NCI-H2081 treated with DMSO at 0.1 percent for 48 hours (cell line): ENCODE results near the gene TRIM37.
"Not testable (repeated sequence)": the region's sequence is repeated elsewhere in the genome, so short reads cannot be mapped to it uniquely, and the experiment has no call there.

Experiments used
- DNase-seq: peaks from one replicate; lab custom pipeline; 2025; lab: John Stamatoyannopoulos, UW

TRIM37 gene

DNA sequence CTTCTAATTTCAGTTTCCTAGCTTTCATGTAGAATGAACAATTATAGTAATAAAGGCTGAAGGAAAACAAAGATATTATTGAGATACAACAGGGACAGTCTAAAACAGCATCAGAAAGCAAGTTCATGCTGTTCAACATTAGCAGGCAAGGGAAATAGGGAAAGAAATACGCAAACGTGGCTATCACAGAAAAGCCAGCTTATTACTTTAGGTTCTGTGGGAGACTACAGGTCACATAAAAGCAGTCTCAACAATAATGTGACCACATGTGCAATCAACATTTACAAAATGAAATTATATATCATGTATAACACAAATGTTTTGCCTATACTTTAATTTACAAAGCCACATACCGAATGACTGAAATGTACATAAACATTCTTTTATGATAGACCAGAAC, 4.9 kb upstream of the TRIM37 start:
- no peak for DNase-seq

DNA sequence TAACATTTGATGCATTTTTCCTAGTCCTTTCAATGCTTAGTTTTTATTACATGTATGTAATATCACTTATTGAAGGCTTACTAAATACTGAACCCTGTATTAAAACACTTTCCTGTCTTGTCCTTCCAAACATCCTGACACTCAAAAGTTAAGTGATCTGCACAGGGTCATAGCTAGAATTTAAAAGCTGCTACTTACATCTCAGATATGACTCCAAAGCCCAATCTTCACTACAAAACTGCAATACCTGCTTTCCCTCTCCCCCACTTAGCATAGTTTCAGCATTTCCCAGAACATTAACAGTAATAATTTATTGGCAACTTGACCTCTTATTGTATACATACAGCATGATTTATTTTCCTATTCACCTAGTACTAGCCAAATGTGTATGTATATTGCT, 4.3 kb upstream of the TRIM37 start:
- no peak for DNase-seq

DNA sequence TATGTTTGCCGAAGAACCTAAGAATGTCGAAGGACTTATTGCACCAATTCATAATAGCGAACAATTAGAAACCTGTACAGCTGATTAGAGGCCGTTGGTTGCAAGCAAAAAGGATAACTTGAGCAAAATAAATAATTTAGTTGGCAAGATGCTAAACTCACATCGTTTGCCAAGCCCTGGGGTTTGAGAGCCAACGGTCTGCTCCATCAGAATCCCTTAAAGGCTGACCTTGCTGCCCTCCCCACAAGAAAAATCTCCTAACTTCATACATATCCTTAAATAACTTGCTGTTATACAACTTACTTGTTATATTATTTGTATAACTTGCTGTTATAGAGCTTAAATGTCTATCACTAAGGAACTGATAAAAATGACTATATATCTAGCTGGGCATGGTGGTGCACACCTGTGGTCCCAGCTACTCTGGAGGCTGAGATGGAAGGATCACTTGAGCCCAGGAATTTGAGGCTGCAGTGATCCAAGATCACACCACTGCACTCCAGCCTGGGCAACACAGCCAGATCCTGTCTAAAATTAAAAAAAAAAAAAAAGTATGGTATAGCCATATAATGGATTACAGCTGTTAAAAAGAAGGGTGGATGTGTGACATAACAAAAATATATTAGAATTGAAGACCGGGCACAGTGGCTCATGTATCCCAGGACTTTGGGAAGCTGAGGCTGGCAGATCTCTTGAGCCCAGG, 1.9 kb upstream of the TRIM37 start:
- no peak for DNase-seq

DNA sequence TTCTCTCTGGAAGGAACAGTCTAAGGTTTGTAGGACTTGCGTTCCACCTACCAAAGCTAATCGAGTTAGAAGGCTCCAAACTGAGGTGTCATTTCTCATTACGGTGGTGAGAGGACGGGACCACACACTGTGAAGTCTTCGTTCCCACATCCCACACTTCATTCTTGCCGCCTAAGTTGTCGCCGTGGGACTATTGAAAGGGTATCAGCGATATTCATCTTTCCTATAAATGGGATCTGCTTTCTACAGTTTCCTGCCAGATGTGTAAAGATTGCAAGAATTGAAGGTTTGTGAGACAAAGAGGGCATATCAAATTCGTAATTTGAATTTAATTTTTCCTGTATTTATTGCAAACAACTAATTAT, 608 bp upstream of the TRIM37 start:
- no peak for DNase-seq

GRCh38 chr17:59105852-59106462, 723 bp downstream of the TRIM37 start:
- no peak for DNase-seq

GRCh38 chr17:59101178-59101577, 5.5 kb downstream of the TRIM37 start:
- DNase-seq: no peak

DNA sequence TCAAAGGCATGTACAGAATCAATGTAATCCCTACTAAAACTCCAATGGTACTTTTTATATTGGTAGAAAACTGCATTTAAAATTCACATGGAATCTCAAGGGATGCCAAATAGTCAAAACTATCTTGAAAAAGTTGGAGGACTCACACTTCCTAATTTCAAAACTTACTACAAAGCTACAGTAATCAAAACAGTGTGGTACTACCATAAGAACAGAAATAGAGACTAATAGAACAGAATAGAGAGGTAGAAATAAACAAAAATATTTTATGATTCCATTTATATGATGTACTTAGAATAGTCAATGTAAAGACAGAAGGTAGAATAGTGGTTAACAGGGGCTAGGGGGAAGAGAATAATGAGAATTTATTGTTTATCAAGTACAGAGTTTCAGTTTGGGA, 8.8 kb downstream of the TRIM37 start:
- DNase-seq: no peak

- DNase-seq: no peak
Observed at GRCh38 chr17:59094861-59095530, 11.7 kb downstream of the TRIM37 start.

DNA sequence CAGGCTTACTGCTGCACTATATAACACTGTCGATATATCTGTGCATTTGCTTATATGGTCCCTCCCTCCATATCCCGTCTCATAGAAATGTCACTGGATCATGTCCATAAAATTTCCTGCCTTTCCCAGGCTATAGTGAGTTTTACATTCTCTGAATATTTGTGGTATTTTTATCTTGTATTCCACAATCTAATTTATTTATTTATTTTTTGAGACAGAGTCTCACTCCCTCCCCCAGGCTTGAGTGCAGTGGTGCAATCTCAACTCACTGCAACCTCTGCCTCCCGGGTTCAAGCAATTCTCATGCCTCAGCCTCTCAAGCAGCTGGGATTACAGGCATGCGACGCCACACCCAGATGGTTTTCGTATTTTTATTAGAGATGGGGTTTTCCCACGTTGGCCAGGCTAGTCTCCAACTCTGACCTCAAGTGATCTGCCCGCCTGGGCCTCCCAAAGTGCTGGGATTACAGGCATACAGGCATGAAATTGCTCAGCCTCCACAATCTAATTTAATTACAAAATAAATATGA, 12.9 kb downstream of the TRIM37 start:
- no peak for DNase-seq

GRCh38 chr17:59093145-59093701, 13.5 kb downstream of the TRIM37 start:
- no peak for DNase-seq

GRCh38 chr17:59090593-59090992, 16.1 kb downstream of the TRIM37 start:
- not testable (repeated sequence) for DNase-seq

- DNase-seq: no peak
Observed at GRCh38 chr17:59084154-59084553, 22.5 kb downstream of the TRIM37 start.

DNA sequence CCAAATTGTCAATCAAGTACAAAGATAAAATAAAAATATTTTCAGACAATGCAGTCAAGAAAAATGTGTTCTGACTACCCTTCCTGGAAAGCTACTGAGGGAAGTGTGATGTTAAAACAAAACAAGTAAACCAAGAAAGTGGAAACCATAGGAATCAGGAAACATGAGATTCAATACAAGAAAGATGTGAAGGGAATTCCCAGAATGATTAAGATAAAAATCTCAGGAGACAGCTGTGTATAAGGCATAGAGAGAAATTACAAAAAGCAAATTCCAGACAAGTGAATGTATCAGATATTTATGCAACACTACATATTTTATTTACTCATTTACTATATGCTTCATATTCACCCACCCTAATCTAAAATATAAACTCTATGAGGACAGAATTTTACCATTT, 32.2 kb downstream of the TRIM37 start:
- DNase-seq: no peak

- no peak for DNase-seq
Observed at GRCh38 chr17:59073972-59074371, 32.7 kb downstream of the TRIM37 start.

- DNase-seq: no peak
Observed at GRCh38 chr17:59069856-59070255, 36.8 kb downstream of the TRIM37 start.

DNA sequence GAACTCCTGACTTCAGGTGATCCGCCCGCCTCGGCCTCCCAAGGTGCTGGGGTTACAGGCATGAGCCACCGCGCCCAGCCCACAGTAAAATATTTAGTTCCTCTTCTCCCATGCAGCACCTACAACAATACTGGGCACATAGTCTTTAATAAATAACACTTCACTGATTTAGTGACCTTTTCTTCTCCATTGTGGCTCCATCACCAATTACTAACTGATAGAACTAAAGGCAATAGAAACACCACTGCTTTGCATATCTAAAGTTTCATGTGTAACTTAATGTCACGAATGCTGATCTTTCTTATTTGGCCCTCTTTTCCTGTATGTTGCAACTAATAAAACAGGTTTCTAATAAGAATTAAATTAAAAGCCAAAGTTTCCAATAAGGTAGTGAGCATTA, 38.9 kb downstream of the TRIM37 start:
- no peak for DNase-seq

GRCh38 chr17:59067340-59067739, 39.3 kb downstream of the TRIM37 start:
- no peak for DNase-seq

- DNase-seq: no peak
Observed at GRCh38 chr17:59062509-59062908, 44.2 kb downstream of the TRIM37 start.

DNA sequence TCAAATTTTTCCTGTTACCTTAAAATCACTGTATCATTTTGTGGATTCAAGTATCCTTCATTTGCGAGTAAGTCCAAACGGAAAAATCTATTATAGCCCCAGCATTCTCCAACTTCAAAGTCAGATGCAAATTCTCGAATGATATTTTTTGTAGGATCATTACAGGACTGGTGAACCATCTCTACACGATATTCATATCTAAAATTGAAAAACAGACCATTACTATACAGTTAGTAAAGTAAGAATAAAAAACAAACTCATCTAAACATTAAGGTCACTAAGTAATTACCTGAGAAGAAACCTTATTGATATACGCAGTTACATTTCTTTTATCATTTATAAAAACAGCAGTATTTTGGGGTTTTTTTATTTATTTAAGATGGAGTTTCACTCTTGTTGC, 49.8 kb downstream of the TRIM37 start:
- no peak for DNase-seq

DNA sequence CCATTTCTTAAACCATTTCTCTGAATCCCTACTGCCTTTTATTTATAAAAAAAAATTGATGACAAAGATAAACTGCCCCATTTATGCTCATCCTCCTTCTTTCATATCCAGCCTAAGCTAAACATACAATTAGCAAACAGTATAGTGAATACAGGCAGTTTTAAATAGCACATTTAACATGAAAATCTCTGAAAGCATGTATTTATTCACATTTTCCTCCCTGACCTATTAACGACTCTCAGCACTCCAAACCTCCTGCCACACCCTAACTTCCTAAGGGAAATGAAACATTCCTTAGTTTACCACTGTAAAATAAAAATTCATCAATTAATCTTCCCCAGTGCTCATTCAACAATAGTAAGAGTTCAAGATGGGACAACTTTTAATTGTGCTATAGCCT, 56.9 kb downstream of the TRIM37 start:
- no peak for DNase-seq

- DNase-seq: no peak
Observed at GRCh38 chr17:59047616-59048015, 59.1 kb downstream of the TRIM37 start.

GRCh38 chr17:59046192-59046591, 60.5 kb downstream of the TRIM37 start:
- DNase-seq: no peak

DNA sequence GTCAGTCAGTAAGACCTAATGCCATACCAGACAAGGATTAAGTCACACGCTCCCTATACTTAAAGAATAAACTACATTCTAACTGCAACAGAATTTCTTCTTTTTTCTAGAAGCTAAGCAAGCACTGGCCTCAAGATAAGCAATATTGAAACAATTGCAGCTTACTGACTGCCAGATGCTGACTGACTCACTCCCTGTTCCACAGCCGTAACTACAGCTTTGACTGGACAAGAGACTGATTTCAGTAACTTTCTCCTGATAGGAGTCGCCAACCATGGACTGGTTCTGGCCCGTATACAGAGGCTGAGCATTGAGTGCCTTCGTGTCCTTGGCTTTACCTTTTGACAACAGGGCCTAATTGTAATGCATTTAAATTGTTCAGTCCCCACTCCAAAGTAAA, 67.9 kb downstream of the TRIM37 start:
- no peak for DNase-seq
